Lower leg skin (tissue), 4 donors: Measurements from ENCODE around the gene FBLIM1. TPM values are rescaled to one million over a fixed set of nuclear protein-coding genes. Genes with fewer than 3 reads are reported as not detected.

Experiments
- DNase-seq, 2 donors: peaks; one replicate each; pipeline ENCODE4 v3.0.0-alpha.2; 2019; ENCODE audit warnings: low spot score in 2 of 2
- H3K4me3 ChIP-seq: fragments of 200-600 bp; sonication (generic); 2 replicates; pipeline ENCODE4 v1.5.1; 2017; ENCODE audit warnings: mild to moderate bottlenecking, low read depth; ENCODE audit not compliant: poor library complexity, severe bottlenecking
- CTCF ChIP-seq, 3 donors: fragments of 450-650 bp; IDR thresholded peaks; one replicate each; pipeline ENCODE4 v1.5.1; 2016; ENCODE audit warnings: antibody characterized with exemption in 3 of 3, mild to moderate bottlenecking in 3 of 3, moderate library complexity in 2 of 3
- POLR2A ChIP-seq, 2 donors: fragments of 450-650 bp; IDR thresholded peaks; one replicate each; pipeline ENCODE4 v1.6.1; 2016 to 2017; ENCODE audit warnings: antibody characterized with exemption in 2 of 2, mild to moderate bottlenecking in 1 of 2, moderate library complexity in 1 of 2
- WGBS, 2 donors: methylation state at CpG; one replicate each; pipeline ENCODE4 v1.1.5; 2018; 5-methylcytosine and 5-hydroxymethylcytosine counted together
- intact Hi-C: fragments of 100-400 bp; cut with DNase I; formaldehyde crosslinking; loops from one replicate; pipeline ENCODE4 v1.15.0; 2023; ENCODE audit warnings: low total_unique reads
- total RNA-seq, 4 donors: library from RNA; depleted of rRNA; stranded (reverse); fragments of >200 nt; gene quantifications; one replicate each; pipeline ENCODE4 v1.1.0, GENCODE V29; 2016

FBLIM1 gene
- total RNA-seq, 4 donors from 2014 or later = 11.5 to 41.7 (median 17.7) TPM

- WGBS, 2 donors = 53 to 69% methylated on average over 8 to 12 of the region's 12 CpGs
- no peak for TF ChIP-seq POLR2A (IDR thresholded peaks at IDR 0.05)
- no peak for DNase-seq
- intact Hi-C loops = no loop called here
- no peak overlapping the region for H3K4me3 ChIP-seq
Observed at GRCh38 chr1:15735304-15736037, 23.1 kb upstream of the FBLIM1 start.

DNA sequence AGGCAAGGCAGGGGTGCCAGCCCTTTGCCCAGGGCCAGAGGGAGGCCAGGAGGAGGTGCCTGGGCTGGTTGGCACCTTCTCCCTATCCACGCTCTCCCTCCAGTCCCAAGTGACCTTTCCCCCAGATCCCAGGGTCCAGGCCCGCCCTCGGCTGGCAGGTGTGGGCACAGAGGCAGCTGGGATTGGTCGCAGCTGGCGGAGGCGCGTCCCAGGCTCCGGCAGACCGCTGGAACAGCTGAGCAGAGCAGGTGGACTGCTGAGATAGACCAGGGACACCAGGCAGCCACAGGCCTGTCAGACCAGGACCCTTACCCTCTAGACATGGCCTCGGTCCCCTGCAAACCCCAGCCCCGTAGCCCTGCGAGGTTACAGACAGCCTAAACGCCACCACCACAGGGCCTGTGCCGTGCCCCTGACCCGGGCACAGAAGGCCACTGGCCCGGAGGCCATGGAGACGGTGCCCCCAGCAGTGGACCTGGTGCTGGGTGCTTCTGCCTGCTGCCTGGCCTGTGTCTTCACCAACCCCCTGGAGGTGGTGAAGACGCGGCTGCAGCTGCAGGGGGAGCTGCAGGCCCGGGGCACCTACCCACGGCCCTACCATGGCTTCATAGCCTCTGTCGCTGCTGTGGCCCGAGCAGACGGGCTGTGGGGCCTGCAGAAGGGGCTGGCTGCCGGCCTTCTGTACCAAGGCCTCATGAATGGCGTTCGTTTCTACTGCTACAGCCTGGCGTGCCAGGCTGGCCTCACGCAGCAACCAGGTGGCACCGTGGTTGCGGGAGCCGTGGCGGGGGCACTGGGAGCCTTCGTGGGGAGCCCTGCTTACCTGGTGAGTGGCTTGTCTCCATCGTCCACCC is 22.3 kb upstream of the FBLIM1 start, which contains the start of gene SLC25A34:
TSS of gene SLC25A34 (plus strand) at position 221 of the 854 bp plus-strand sequence. CDS start at position 449, 228 bp downstream.
- no peak for DNase-seq
- no peak within 1 kb of the TSS for H3K4me3 ChIP-seq
- TF ChIP-seq CTCF (IDR thresholded peaks at IDR 0.05) (no peak), POLR2A (IDR thresholded peaks at IDR 0.05) (no peak)
- intact Hi-C loops = no loop called here
- 70% methylated on average over 21 to 24 of the region's 35 CpGs for WGBS, 2 donors

GRCh38 chr1:15736892-15737261 is 21.7 kb upstream of the FBLIM1 start:
- no peak for DNase-seq
- H3K4me3 ChIP-seq = no peak overlapping the region
- WGBS, 2 donors = 50 to 53% methylated on average over 3 to 5 of the region's 6 CpGs
- TF ChIP-seq POLR2A (IDR thresholded peaks at IDR 0.05) = no peak
- no peak for TF ChIP-seq CTCF (IDR thresholded peaks at IDR 0.05)
- intact Hi-C loops = no loop called here

- TF ChIP-seq POLR2A (IDR thresholded peaks at IDR 0.05) (no peak), CTCF (IDR thresholded peaks at IDR 0.05) (no peak)
- no peak for DNase-seq
- 85 to 92% methylated on average over 19 to 20 of the region's 20 CpGs for WGBS, 2 donors
- intact Hi-C loops = no loop called here
- no peak overlapping the region for H3K4me3 ChIP-seq
Observed at GRCh38 chr1:15737324-15738319, 21.0 kb upstream of the FBLIM1 start.

GRCh38 chr1:15738416-15739113 is 20.0 kb upstream of the FBLIM1 start:
- H3K4me3 ChIP-seq = no peak overlapping the region
- no peak for DNase-seq
- intact Hi-C loops = no loop called here
- 84 to 85% methylated on average over 13 to 15 of the region's 15 CpGs for WGBS, 2 donors
- no peak for TF ChIP-seq POLR2A (IDR thresholded peaks at IDR 0.05)
- TF ChIP-seq CTCF (IDR thresholded peaks at IDR 0.05) = no peak
